NCI-H2196 (cell line): Measurements from ENCODE around the gene PLXNA3.

Source experiments
- DNase-seq: peaks from one replicate; lab custom pipeline; 2025; ENCODE audit not compliant: unreplicated experiment; lab: John Stamatoyannopoulos, UW

PLXNA3 gene

GRCh38 chrX:154457491-154458115, 478 bp upstream of the PLXNA3 start:
- DNase-seq: peak; percentile 54

GRCh38 chrX:154458954-154459778, 1.1 kb downstream of the PLXNA3 start:
- DNase-seq: no peak

- no peak for DNase-seq
Measured at GRCh38 chrX:154459832-154460231, 1.8 kb downstream of the PLXNA3 start.

GRCh38 chrX:154460326-154460725, 2.2 kb downstream of the PLXNA3 start:
- no peak for DNase-seq

GRCh38 chrX:154462396-154462795, 4.3 kb downstream of the PLXNA3 start:
- DNase-seq: no peak

- no peak for DNase-seq
Measured at GRCh38 chrX:154463611-154464220, 5.6 kb downstream of the PLXNA3 start.

GRCh38 chrX:154464806-154465365, 6.8 kb downstream of the PLXNA3 start:
- DNase-seq: no peak

- no peak for DNase-seq
Measured at GRCh38 chrX:154465601-154466000, 7.5 kb downstream of the PLXNA3 start.

- DNase-seq: no peak
Measured at GRCh38 chrX:154466036-154466435, 8.0 kb downstream of the PLXNA3 start.

GRCh38 chrX:154466907-154467306, 8.8 kb downstream of the PLXNA3 start:
- DNase-seq: no peak

- DNase-seq: no peak
Measured at GRCh38 chrX:154467556-154467955, 9.5 kb downstream of the PLXNA3 start.

GRCh38 chrX:154468217-154468616, 10.1 kb downstream of the PLXNA3 start:
- no peak for DNase-seq

- DNase-seq: no peak
Measured at GRCh38 chrX:154469114-154469513, 11.0 kb downstream of the PLXNA3 start.

- no peak for DNase-seq
Measured at GRCh38 chrX:154469880-154470279, 11.8 kb downstream of the PLXNA3 start.

- no peak for DNase-seq
Measured at GRCh38 chrX:154470434-154470833, 12.4 kb downstream of the PLXNA3 start.

- no peak for DNase-seq
Measured at GRCh38 chrX:154470914-154471568, 13.0 kb downstream of the PLXNA3 start.

- no peak for DNase-seq
Measured at GRCh38 chrX:154471839-154472684, 14.0 kb downstream of the PLXNA3 start.

GRCh38 chrX:154472685-154473632, 14.9 kb downstream of the PLXNA3 start:
- DNase-seq: no peak

GRCh38 chrX:154473683-154474082, 15.6 kb downstream of the PLXNA3 start:
- no peak for DNase-seq
